LNCAP (cell line): ENCODE results near the gene RBM33.

Experiments used
- TF ChIP-seq, protein P1 (sequence below): fragments of 450-650 bp; IDR thresholded peaks from 2 replicates; pipeline ENCODE4 v1.5.1; 2017; ENCODE audit warnings: mild to moderate bottlenecking

Gene RBM33

DNA sequence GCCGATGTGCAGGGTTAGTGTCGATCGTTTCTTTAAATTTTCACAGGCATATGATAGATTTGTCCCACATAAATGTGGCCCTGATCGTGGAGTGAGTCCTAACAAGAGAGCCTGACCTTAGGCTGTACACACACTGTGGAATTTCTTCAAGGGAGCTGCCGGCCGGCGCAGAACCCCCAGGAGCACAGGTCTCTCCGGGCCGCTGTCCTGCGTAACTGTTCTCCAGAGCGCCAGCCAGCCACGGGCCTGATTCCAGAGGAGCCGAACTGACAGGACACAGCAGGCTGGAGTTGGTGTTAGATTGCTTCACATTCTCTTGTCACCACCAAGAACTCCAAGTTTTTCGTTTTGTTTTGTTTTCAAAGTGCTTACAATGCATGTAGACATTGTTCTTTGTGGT, 130.5 kb downstream of the RBM33 start:
- TF ChIP-seq, protein P1, sequence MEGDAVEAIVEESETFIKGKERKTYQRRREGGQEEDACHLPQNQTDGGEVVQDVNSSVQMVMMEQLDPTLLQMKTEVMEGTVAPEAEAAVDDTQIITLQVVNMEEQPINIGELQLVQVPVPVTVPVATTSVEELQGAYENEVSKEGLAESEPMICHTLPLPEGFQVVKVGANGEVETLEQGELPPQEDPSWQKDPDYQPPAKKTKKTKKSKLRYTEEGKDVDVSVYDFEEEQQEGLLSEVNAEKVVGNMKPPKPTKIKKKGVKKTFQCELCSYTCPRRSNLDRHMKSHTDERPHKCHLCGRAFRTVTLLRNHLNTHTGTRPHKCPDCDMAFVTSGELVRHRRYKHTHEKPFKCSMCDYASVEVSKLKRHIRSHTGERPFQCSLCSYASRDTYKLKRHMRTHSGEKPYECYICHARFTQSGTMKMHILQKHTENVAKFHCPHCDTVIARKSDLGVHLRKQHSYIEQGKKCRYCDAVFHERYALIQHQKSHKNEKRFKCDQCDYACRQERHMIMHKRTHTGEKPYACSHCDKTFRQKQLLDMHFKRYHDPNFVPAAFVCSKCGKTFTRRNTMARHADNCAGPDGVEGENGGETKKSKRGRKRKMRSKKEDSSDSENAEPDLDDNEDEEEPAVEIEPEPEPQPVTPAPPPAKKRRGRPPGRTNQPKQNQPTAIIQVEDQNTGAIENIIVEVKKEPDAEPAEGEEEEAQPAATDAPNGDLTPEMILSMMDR: no peak

GRCh38 chr7:155775691-155776090, 131.2 kb downstream of the RBM33 start:
- TF ChIP-seq, protein P1: no peak

GRCh38 chr7:155776606-155777005, 132.1 kb downstream of the RBM33 start:
- TF ChIP-seq, protein P1: no peak

- TF ChIP-seq, protein P1: no peak
These were observed 133.9 kb downstream of the RBM33 start for GRCh38 chr7:155778349-155778748.

- TF ChIP-seq, protein P1: no peak
These were observed 136.4 kb downstream of the RBM33 start for GRCh38 chr7:155780884-155781283.

DNA sequence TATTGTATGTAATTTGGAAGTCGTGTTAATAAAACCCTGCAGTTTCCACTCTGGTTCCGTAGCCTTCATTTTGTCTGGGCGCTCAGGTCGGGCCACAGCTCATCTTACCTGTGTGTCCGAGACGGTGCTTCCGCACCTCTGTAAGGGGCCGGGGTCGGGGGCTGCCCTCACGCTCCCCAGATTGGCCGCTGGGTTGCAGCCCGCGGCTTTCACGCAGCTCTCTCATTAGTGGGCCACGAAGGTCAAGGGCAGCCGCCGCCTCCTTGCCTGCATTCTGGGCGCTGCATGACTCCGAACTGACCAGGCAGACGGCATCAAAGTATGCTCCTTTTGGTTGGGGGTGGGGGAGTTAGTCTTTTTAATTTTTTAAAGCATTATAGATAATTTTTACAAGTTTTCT, 137.0 kb downstream of the RBM33 start:
- TF ChIP-seq, protein P1: no peak

DNA sequence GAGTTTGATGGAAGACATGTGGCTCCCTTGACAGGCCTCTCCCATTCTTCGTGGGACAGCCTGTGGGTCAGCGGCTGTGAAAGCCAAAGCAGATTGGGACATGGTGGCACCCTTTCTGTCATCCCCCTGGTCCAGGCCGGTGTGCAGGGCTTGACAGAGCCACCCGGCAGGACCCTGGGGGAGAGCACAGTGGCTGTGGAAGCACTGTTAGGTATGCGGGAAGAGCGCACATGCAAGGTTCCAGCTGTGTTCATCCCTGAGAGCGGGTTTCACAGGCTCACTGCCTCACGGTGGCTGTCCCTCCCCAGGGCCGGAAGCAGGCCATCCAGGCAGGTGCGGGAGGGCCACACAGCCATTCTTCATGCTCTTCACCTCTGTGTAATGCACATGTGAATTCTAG, 138.0 kb downstream of the RBM33 start:
- TF ChIP-seq, protein P1: no peak

DNA sequence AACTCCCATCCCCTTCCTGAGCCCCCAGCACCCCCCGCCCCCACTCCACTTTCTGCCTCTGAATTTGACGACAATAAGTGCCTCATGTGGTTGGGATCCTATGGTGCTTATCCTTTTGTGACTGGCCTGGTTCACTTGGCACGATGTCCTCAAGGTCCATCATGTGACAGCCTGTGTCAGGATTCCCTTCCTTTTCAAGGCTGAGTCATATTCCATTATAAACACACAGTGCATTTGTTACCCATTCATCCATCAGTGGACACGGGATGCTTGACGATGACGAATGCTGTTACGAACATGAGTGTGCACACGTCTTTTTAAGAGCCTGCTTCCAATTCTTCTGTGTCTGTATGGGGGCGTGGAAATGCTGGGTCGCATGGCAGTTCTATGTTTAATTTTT, 141.1 kb downstream of the RBM33 start:
- TF ChIP-seq, protein P1: no peak
